ENCODE results near the gene MVK.

The MVK gene

DNA sequence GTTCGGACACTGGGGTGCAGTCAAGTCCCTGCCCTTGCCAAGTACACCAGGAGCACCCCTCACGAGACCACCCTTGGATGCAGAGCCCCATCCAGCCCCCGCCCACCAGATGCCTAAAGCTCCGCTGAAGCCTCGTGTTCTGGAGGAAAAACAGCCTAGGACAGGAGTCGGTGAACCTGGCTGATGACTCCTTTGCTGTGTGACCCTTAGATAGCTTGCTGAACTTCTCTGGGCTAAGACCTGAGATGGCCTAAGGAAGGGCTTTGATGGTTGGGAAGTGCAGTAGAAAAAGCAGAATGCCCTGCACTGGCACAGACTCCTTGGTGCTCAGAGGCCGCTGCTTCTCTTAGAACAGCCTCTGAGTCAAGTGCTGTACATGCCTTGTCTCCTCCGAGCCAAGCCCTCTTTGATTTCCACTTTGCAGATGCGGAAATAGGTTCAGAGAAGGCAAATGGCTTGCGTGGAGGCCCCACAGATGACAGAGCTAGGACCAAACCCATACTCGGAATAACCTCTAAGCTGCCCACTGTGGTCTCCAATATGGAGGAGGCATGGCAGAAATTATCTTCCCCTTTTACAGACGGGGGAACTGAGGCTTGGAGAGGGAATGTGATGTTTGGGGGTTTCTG, 52.3 kb downstream of the MVK start:
- no peaks in the 10 kb centered on the region for H3K27me3 ChIP-seq (ENCODE audit: insufficient read depth, low read depth, severe bottlenecking)
- no peak overlapping the region for H3K4me3 ChIP-seq (ENCODE audit: low read depth, low read length)
- no peaks in the 10 kb centered on the region for H3K36me3 ChIP-seq
- no peak for DNase-seq
- TF ChIP-seq, protein P1, sequence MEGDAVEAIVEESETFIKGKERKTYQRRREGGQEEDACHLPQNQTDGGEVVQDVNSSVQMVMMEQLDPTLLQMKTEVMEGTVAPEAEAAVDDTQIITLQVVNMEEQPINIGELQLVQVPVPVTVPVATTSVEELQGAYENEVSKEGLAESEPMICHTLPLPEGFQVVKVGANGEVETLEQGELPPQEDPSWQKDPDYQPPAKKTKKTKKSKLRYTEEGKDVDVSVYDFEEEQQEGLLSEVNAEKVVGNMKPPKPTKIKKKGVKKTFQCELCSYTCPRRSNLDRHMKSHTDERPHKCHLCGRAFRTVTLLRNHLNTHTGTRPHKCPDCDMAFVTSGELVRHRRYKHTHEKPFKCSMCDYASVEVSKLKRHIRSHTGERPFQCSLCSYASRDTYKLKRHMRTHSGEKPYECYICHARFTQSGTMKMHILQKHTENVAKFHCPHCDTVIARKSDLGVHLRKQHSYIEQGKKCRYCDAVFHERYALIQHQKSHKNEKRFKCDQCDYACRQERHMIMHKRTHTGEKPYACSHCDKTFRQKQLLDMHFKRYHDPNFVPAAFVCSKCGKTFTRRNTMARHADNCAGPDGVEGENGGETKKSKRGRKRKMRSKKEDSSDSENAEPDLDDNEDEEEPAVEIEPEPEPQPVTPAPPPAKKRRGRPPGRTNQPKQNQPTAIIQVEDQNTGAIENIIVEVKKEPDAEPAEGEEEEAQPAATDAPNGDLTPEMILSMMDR (IDR thresholded peaks at IDR 0.05; ENCODE audit: low read depth, low read length) = no peak
- no peaks in the 10 kb centered on the region for H3K9me3 ChIP-seq (ENCODE audit: severe bottlenecking)
- no peak overlapping the region for H3K27ac ChIP-seq

DNA sequence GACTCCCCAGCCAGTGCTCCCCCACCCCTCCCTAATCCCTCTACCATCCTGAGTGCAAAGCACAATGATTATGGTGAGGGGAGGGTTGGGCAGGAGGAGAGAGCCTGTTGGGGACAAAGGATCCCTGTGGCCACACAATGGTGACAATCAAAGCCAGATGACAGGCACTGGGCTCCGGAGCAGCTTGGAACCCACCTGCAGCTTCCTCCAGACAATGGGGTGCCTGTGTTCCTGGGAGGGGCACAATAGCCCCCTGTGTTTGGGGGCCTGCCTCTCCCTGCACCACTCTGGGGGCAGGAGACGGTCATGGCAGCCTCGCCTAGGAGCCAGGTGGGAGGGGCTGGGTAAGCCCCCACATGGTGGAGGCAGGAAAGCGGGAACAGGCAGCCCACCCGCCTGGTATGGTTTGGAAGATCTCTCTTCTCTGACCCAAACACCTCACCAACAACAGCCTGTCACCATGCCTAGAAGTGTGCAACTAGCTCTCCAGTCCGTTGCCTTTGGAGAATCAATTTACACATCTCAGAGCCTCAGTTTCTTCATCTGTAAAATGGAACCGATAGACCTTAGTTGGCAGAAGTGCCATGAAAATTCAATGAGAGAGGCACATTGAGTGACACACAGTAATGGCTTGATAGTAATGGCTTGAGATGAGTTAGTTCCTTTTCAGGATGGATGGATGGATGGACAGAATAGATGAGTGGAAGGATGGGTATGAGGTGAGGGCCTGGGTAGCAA, 53.0 kb downstream of the MVK start:
- no peak overlapping the region for H3K27ac ChIP-seq
- H3K4me3 ChIP-seq (ENCODE audit: low read depth, low read length) = no peak overlapping the region
- DNase-seq = no peak
- H3K9me3 ChIP-seq (ENCODE audit: severe bottlenecking) = no peaks in the 10 kb centered on the region
- H3K27me3 ChIP-seq (ENCODE audit: insufficient read depth, low read depth, severe bottlenecking) = no peaks in the 10 kb centered on the region
- TF ChIP-seq, protein P1 (IDR thresholded peaks at IDR 0.05; ENCODE audit: low read depth, low read length) = no peak
- no peaks in the 10 kb centered on the region for H3K36me3 ChIP-seq

DNA sequence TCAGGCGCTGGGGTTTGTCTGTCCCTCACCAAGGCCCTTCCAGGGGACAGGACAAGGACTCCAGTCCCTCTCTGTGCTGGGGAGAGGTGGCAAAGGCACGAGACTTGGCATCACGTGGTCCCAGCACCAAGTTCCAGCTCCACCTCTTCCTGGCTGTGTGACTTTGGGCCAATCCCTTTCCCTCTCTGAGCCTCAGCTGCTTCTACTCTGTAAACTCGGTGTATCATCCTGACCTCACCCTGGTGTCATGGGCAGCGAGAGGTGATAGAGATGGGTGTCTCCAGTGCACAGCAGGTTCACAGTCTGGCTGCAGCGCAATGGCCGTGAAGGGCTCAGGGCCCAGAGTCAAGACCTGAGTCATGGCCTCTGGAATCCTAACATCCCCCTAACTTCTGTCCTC, 54.0 kb downstream of the MVK start:
- Histone ChIP-seq H3K4me3 (ENCODE audit: low read depth, low read length) (no peak overlapping the region), H3K27ac (no peak overlapping the region), H3K27me3 (ENCODE audit: insufficient read depth, low read depth, severe bottlenecking) (no peaks in the 10 kb centered on the region), H3K9me3 (ENCODE audit: severe bottlenecking) (no peaks in the 10 kb centered on the region), H3K36me3 (no peaks in the 10 kb centered on the region)
- DNase-seq = no peak
- TF ChIP-seq, protein P1 (IDR thresholded peaks at IDR 0.05; ENCODE audit: low read depth, low read length) = no peak

DNA sequence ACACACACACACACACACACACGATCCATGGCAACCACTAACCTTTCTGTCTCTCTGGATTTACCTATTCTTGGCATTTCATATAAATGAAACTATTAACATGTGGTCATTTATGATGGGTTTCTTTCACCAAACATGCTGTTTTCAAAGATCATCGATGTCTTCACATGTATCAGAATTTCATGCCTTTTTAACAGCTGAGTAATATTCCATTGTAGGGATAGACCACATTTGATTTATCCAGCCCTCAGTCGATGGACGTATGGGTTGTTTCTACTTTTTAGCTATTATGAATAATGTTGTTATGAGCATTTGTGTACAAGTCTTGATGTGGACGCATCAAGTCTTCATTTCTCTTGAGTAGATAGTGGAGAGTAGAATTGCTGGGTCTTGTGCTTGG, 56.5 kb downstream of the MVK start:
- no peak for DNase-seq
- no peaks in the 10 kb centered on the region for H3K9me3 ChIP-seq (ENCODE audit: severe bottlenecking)
- no peaks in the 10 kb centered on the region for H3K36me3 ChIP-seq
- no peak overlapping the region for H3K27ac ChIP-seq
- H3K27me3 ChIP-seq (ENCODE audit: insufficient read depth, low read depth, severe bottlenecking) = no peaks in the 10 kb centered on the region
- H3K4me3 ChIP-seq (ENCODE audit: low read depth, low read length) = no peak overlapping the region
- TF ChIP-seq, protein P1 (IDR thresholded peaks at IDR 0.05; ENCODE audit: low read depth, low read length) = no peak

DNA sequence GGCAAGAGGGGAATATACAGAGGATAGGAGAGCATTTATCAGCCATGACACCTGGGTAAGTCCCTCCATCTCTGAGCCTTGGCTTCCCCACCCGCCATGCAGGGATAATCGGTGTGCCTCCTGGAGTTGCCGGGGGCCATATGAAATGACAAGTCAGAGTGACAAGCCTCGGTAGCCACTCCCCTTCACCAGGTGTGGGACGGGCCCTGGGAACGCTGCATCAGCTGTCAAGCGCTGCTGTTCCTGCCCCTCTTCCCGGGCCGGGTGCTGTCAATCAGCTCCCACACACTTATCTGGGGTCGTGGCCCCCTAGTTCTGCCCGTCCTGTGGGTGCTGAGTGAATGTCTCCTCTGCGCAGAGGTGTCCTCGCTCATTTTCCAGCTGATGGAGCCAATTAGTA, 57.2 kb downstream of the MVK start:
- H3K27ac ChIP-seq = no peak overlapping the region
- DNase-seq = no peak
- H3K36me3 ChIP-seq = no peaks in the 10 kb centered on the region
- peaks cover 2% of the 10 kb centered on the region for H3K9me3 ChIP-seq (ENCODE audit: severe bottlenecking)
- no peak overlapping the region for H3K4me3 ChIP-seq (ENCODE audit: low read depth, low read length)
- TF ChIP-seq, protein P1 (IDR thresholded peaks at IDR 0.05; ENCODE audit: low read depth, low read length) = no peak
- no peaks in the 10 kb centered on the region for H3K27me3 ChIP-seq (ENCODE audit: insufficient read depth, low read depth, severe bottlenecking)
